Panc1 (cell line): ENCODE results near the gene PITPNM2.

Experiments used
- POLR2AphosphoS5 ChIP-seq: IDR thresholded peaks from 2 replicates; pipeline ENCODE4 v1.6.1; 2012; ENCODE audit warnings: mild to moderate bottlenecking, low read depth, low read length, moderate library complexity
- TCF7L2 ChIP-seq: IDR thresholded peaks from 2 replicates; pipeline ENCODE4 v1.6.1; 2011; ENCODE audit warnings: mild to moderate bottlenecking, low read depth, low read length, inconsistent platforms
- TF ChIP-seq, protein P1 (sequence below): fragments of 450-650 bp; IDR thresholded peaks from 2 replicates; pipeline ENCODE4 v1.5.1; 2017; ENCODE audit warnings: mild to moderate bottlenecking
- TF ChIP-seq, protein P2 (sequence below), 2 experiments: IDR thresholded peaks; 2 replicates each; pipeline ENCODE4 v1.6.1; 2011 to 2012; ENCODE audit warnings: low read depth in 2 of 2, control low read depth in 1 of 2, low read length in 1 of 2, mild to moderate bottlenecking in 1 of 2, moderate library complexity in 1 of 2; ENCODE audit not compliant: insufficient read depth in 1 of 2

DNA sequence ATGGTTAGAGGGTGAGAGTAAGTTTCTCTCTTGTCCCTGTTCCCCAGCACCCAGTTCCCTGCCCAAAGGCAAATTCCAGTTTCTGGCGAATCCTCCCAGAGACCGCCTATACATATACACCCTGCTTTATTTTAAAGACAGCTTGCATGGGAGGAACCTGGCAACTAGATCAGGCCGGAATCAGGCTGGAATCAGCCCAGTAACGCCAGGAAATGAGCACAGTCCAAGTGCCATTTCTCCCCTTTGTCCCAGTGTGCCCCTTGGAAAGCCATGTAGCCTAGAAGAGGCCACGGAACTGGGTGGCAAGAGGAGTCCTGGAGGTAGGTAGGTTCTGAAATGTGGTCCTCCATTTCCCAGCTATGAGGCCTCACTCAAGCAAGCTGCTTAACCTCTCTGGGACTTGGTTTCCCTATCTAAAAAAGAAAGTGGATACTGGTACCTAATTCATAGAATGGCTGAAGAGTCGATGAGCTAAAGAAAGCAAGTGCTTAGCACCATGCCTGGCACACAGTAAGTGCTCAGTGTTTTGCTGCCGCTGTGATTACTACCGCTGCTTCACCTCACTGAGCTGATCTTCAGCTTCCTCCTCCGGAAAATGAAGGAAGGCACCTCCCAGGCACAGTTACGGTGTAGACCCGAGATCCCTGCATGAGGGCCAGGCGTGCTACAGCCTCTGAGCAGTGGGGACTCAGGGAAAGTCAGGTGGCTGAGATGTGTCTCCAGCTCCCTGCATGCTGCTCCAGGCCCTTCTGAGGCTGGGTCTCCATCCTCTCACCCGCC, 36.4 kb downstream of the PITPNM2 start:
- TF ChIP-seq POLR2AphosphoS5 (no peak), TCF7L2 (no peak)
- TF ChIP-seq, protein P1, sequence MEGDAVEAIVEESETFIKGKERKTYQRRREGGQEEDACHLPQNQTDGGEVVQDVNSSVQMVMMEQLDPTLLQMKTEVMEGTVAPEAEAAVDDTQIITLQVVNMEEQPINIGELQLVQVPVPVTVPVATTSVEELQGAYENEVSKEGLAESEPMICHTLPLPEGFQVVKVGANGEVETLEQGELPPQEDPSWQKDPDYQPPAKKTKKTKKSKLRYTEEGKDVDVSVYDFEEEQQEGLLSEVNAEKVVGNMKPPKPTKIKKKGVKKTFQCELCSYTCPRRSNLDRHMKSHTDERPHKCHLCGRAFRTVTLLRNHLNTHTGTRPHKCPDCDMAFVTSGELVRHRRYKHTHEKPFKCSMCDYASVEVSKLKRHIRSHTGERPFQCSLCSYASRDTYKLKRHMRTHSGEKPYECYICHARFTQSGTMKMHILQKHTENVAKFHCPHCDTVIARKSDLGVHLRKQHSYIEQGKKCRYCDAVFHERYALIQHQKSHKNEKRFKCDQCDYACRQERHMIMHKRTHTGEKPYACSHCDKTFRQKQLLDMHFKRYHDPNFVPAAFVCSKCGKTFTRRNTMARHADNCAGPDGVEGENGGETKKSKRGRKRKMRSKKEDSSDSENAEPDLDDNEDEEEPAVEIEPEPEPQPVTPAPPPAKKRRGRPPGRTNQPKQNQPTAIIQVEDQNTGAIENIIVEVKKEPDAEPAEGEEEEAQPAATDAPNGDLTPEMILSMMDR = no peak
- TF ChIP-seq, protein P2, sequence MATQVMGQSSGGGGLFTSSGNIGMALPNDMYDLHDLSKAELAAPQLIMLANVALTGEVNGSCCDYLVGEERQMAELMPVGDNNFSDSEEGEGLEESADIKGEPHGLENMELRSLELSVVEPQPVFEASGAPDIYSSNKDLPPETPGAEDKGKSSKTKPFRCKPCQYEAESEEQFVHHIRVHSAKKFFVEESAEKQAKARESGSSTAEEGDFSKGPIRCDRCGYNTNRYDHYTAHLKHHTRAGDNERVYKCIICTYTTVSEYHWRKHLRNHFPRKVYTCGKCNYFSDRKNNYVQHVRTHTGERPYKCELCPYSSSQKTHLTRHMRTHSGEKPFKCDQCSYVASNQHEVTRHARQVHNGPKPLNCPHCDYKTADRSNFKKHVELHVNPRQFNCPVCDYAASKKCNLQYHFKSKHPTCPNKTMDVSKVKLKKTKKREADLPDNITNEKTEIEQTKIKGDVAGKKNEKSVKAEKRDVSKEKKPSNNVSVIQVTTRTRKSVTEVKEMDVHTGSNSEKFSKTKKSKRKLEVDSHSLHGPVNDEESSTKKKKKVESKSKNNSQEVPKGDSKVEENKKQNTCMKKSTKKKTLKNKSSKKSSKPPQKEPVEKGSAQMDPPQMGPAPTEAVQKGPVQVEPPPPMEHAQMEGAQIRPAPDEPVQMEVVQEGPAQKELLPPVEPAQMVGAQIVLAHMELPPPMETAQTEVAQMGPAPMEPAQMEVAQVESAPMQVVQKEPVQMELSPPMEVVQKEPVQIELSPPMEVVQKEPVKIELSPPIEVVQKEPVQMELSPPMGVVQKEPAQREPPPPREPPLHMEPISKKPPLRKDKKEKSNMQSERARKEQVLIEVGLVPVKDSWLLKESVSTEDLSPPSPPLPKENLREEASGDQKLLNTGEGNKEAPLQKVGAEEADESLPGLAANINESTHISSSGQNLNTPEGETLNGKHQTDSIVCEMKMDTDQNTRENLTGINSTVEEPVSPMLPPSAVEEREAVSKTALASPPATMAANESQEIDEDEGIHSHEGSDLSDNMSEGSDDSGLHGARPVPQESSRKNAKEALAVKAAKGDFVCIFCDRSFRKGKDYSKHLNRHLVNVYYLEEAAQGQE (IDR thresholded peaks at IDR 0.05; ENCODE audit: insufficient read depth in 1 of 2, low read depth in 2 of 2, low read length in 1 of 2) = no peak
